HG03378 (cell line): Measurements from ENCODE around the gene OXNAD1.

Experiments
- ATAC-seq: cut with Tn5 transposase; IDR thresholded peaks from one replicate; pipeline ENCODE4 v1.9.1; 2021; ENCODE audit warnings: mild to moderate bottlenecking, moderate library complexity; ENCODE audit not compliant: unreplicated experiment

Gene OXNAD1

GRCh38 chr3:16264708-16265454 is at the start of gene OXNAD1, which contains the start of gene DPH3:
TSS of gene OXNAD1 (plus strand) at chr3:16265212. CDS start at chr3:16270953, 5,741 bp downstream.
TSS of gene DPH3 (minus strand) at chr3:16264943. CDS start at chr3:16264876, 67 bp downstream.
- peak; percentile 97 for ATAC-seq

- ATAC-seq = no peak
Measured at GRCh38 chr3:16216373-16216935, 48.6 kb upstream of the OXNAD1 start.

- ATAC-seq = no peak
Measured at GRCh38 chr3:16219777-16220176, 45.2 kb upstream of the OXNAD1 start.

- ATAC-seq = no peak
Measured at GRCh38 chr3:16221990-16222389, 43.0 kb upstream of the OXNAD1 start.

- ATAC-seq = no peak
Measured at GRCh38 chr3:16222547-16222946, 42.5 kb upstream of the OXNAD1 start.

GRCh38 chr3:16224325-16224724 is 40.7 kb upstream of the OXNAD1 start:
- no peak for ATAC-seq

GRCh38 chr3:16227566-16227965 is 37.4 kb upstream of the OXNAD1 start:
- no peak for ATAC-seq

- ATAC-seq = no peak
Measured at GRCh38 chr3:16229681-16230080, 35.3 kb upstream of the OXNAD1 start.

GRCh38 chr3:16231983-16232382 is 33.0 kb upstream of the OXNAD1 start:
- no peak for ATAC-seq

- ATAC-seq = no peak
Measured at GRCh38 chr3:16233806-16234205, 31.2 kb upstream of the OXNAD1 start.

GRCh38 chr3:16234281-16234680 is 30.7 kb upstream of the OXNAD1 start:
- no peak for ATAC-seq

- ATAC-seq = no peak
Measured at GRCh38 chr3:16236030-16236639, 28.9 kb upstream of the OXNAD1 start.

- ATAC-seq = no peak
Measured at GRCh38 chr3:16236856-16237393, 28.1 kb upstream of the OXNAD1 start.

- ATAC-seq = no peak
Measured at GRCh38 chr3:16239086-16239770, 25.8 kb upstream of the OXNAD1 start.

GRCh38 chr3:16239780-16240179 is 25.2 kb upstream of the OXNAD1 start:
- no peak for ATAC-seq

- no peak for ATAC-seq
Measured at GRCh38 chr3:16240229-16241023, 24.6 kb upstream of the OXNAD1 start.

GRCh38 chr3:16241225-16241624 is 23.8 kb upstream of the OXNAD1 start:
- no peak for ATAC-seq

- ATAC-seq = no peak
Measured at GRCh38 chr3:16242177-16242576, 22.8 kb upstream of the OXNAD1 start.

- no peak for ATAC-seq
Measured at GRCh38 chr3:16243706-16244490, 21.1 kb upstream of the OXNAD1 start.

GRCh38 chr3:16245609-16246008 is 19.4 kb upstream of the OXNAD1 start:
- ATAC-seq = no peak
